ENCODE measurements around the gene SLC2A4. TPM values are rescaled to one million over a fixed set of nuclear protein-coding genes. Genes with fewer than 3 reads are reported as not detected.

SLC2A4 gene
- polyA plus RNA-seq, 3 donors, result 1.8 to 2.7 (median 2.5) TPM

DNA sequence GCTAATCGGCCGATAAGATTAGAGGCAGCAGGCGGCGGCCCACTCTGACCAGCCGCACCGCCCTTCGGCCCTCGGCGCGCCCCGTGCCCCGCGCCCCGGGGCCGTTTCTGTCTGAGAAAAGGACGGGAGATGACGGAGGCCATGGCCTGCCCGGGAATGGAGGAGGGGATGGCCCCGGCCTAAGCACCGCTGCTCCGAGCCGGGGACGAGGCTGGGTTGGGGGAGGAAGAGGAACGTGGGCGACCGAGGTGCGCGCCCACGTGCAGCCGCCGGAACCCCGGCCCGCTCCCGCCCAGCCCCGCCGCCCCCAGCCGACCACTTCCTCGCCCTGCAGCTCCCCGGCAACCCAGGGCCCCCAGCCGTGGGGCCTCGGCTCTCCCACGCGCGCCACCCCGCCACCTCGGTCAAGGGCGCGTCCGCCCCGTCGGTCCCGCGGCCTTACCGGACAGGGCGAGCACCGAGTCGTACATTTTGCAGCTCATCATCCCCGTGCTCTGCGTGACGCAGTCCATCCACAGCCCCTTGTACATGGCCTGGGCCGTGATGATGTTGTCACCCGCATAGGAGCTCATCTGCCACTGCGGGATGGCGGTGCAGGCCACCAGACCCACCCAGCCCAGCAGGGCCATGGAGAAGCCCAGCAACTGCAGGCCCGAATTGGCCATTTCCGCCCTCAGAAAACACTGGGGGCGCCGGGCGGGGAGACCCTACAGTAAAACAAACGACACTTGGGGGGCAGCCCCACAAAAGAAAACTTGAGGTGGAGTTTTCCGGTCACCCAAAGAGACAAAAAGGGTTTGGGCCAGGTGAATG lies 19.9 kb upstream of the SLC2A4 start:
- no peak for DNase-seq (ENCODE audit: extremely low read depth in 1 of 11, low read depth in 9 of 11, low spot score in 4 of 11)

DNA sequence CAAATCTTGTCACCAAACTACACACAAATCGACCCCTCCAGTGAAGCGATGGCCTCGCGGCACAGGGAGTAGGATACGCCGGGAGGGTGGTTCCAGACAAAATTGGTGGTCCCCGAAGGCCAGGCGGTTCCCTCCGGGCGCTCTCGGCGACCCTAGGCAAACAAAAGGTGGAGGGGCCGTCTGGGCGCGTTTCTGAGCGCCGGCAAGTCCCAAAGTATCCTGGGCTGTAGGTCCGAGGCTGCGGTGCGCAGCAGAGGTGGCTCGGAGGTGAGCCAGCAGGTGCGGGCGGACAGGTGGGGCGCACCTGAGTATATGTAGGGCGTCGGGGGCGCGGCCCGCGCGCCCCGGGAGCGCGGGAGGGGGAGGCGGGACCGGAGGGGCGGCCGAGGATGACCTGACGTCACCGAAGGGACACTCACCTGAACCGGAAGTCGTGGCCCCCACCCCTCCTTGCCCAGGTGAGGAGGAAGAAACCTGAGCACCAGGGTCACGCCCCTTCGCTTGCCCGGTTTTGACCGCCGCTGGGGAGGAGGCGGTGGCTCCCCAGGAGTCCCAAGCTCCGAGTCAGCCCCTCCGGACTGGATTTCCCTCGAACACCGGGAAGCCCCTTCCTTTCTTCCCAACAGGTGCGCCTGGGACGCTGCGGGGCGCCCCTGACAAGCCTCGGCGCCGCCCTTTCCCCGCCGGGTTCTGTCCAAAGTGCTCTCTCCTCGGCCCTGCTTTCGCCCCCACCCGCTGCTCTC lies 19.2 kb upstream of the SLC2A4 start, which contains the start of gene CLDN7:
Gene CLDN7, minus strand, starts transcription at position 287 of the 743 bp plus-strand sequence. CDS start 435 bp downstream, outside the sequence.
- peak in 3 of 11 donors; percentile 61 to 74 (median 66) for DNase-seq (ENCODE audit: extremely low read depth in 1 of 11, low read depth in 9 of 11, low spot score in 4 of 11)

DNA sequence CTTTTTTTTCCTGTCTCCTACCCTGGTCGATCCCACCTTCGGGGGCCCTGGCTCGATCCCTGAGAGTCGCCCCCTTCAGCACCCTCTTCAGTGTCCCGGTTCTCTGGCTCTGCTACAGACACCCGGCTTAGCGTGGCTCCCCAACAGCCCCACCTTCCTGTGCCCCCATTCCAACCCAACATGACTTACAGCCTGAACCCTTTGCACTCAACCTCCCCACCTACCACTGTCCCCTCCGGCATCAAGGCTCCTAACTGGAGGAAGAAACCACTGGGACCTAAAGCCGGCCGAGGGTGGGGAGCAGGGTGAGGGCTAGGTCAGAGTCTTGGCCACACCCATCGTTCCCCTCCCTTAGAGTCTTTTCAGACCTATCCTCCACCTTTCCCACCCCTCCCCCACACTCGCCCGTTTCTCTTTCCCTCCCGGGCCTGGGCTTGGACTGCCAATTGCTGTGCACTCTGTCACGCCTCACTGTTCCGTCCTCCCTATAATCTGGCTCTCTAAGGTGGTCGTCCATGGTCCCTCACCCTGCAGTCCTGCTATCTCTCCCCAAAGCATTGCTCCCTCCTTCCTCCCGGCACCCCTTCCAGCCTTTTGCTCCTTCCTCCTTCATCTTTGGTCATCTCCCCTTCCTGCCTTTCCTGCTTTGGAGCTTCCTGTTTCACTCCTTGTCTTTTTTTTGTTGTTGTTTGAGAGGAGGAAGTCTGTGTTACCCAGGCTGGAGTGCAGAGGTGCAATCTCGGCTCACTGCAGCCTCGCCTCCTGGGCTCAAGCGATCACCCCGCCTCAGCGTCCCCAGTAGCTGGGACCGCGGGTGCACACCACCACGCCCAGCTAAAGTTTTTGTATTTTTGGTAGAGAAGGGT lies 18.4 kb upstream of the SLC2A4 start:
- DNase-seq (ENCODE audit: extremely low read depth in 1 of 11, low read depth in 9 of 11, low spot score in 4 of 11), result peak in 1 of 11 donors; percentile 62

DNA sequence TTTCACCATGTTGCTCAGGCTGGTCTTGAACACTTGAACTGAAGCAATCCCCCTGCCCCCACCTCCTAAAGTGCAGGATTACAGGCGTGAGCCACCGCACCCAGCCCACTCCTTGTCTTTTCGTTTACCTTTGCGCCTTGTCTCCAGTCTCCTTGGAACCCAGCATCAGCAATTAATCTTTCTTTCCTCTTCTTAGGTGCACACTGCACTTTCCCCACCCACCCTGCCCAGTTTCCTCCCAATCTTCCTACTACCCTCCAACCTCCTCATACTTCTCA lies 17.8 kb upstream of the SLC2A4 start:
- DNase-seq (ENCODE audit: extremely low read depth in 1 of 11, low read depth in 9 of 11, low spot score in 4 of 11), result no peak

DNA sequence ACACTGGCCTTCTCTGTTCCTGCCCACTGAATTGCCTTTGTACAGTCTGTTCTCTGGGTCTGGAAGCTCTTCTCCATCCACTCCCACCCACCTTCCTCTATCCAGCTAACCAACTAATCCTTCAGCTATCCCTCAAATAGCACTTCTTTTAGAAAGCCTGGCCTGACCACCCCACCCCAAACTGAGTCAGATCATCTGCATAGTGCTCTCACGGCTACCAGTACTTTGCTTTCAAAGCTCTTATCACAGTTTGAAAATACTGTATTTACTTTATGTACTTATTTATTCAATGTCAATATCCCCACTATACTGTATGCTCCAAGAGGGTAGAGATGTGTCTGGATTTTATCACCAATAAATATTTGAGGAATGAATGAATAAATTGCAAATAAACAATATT lies 14.7 kb upstream of the SLC2A4 start:
- no peak for DNase-seq (ENCODE audit: extremely low read depth in 1 of 11, low read depth in 9 of 11, low spot score in 4 of 11)

DNA sequence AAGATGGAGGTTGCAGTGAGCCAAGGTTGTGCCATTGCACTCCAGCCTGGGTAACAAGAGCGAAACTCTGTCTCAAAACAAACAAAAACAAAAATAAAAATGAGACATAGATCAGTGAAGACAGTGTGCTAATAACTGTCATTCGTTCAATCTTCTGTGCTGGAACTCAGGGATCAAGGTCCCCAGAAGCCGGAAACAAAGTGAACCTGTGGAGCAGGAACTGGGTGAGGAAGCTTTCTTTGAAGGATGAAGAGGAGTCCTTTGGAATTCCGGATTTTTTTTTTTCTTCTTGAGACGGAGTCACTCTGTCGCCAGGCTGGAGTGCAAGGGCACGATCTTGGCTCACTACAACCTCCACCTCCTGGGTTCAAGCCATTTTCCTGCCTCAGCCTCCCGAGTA lies 2.1 kb upstream of the SLC2A4 start:
- DNase-seq (ENCODE audit: extremely low read depth in 1 of 11, low read depth in 9 of 11, low spot score in 4 of 11), result no peak

DNA sequence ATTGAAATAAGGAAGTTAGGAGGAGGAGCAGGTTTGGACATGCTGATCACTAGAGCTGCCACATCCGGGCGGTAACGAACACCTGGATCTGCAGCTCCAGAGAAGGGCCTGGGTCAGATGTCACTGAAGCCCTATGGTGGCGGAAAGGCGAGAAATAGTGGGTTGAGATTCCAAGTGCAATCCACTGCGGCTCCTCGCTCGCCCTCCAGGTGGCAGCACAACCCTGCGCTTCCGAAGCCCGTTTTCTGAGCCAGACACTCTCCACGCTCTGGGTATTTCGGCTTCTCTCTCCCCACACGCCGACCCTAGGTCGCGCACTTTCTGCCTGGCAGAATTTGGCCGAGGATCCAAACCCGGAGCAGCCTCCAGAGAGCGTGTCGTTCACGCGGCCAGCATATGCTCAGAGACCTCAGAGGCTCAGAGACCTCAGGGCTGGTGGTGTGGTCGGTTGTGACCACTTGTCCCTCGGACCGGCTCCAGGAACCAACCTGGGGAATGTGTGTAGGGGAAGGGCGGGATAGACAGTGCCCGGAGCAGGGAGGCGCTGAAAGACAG lies 922 bp upstream of the SLC2A4 start:
- peak in 7 of 11 donors; percentile 67 to 80 (median 75) for DNase-seq (ENCODE audit: extremely low read depth in 1 of 11, low read depth in 9 of 11, low spot score in 4 of 11)

DNA sequence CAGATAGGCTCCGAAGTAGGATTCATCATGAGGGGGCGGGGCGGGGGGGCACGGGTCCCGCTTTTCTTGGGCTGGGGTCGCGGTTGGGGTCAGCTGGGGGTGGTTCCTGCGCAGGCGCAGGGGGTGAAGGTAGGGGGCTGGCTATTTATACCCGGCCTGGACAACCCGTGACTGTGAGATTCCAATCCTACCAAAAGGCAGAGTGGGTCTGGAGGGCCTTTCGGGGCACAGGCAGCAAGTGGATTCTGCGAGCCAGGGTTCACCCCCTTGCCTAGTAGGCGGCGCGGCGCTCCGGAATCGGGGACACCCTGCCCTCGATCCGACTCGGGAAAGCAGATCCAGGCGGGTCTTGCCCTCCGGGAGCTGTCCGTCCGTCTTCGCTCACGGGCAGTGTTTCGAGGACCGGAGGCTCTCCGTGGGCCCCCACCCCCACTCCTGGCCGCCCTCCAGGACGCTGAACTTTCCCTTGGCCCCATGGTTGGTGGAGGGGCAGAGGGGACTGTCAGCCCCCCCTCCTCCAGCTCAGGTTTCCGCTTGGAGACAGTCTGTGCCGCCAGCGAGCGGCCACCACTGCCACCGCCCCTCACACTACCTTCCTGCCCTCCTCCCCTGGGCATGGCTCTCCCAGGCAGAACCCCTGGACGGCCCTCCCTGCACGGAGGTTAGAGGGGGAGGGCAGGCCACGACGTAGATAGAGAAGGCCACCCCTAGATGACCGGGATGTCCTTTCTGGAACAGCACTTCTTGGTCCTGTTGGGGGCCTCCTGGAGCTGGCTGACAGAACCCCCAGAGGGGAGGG lies 634 bp downstream of the SLC2A4 start:
- DNase-seq (ENCODE audit: extremely low read depth in 1 of 11, low read depth in 9 of 11, low spot score in 4 of 11), result peak in 1 of 11 donors; percentile 34

DNA sequence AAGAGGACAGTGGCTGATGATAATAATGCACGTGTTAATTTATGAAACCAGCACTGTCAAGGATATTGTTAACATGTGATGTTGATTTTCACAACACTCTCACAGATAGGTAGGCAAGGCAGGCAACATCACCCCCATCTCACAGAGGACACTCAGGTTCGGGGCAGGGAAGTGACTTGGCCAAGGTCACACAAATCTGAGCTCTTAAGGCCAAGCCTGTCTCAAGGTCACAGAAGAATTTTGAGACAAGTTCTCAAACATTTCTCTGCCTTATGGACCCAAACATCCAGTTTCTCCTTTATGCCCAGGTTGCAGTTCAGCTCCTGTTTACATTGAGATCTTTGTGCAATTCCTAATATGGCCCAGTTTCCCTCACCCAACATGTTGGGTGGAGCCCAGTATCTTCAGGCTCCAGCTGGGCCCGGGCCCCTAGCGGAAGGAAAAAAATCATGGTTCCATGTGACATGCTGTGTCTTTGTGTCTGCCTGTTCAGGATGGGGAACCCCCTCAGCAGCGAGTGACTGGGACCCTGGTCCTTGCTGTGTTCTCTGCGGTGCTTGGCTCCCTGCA lies 1.3 kb downstream of the SLC2A4 start:
- no peak for DNase-seq (ENCODE audit: extremely low read depth in 1 of 11, low read depth in 9 of 11, low spot score in 4 of 11)

DNA sequence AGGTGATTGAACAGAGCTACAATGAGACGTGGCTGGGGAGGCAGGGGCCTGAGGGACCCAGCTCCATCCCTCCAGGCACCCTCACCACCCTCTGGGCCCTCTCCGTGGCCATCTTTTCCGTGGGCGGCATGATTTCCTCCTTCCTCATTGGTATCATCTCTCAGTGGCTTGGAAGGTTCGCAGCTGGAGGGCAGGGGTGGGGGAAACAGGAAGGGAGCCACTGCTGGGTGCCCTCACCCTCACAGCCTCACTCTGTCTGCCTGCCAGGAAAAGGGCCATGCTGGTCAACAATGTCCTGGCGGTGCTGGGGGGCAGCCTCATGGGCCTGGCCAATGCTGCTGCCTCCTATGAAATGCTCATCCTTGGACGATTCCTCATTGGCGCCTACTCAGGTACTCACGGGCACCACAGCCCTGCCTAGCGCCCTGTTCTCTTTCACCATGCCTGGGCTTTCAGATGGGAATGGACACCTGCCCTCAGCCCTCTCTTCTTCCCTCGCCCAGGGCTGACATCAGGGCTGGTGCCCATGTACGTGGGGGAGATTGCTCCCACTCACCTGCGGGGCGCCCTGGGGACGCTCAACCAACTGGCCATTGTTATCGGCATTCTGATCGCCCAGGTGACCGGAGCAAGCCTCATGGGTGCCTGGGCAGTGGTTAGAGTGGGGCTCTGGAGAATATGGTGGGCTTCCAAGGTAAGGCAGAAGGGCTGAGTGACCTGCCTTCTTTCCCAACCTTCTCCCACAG lies 2.1 kb downstream of the SLC2A4 start:
- no peak for DNase-seq (ENCODE audit: extremely low read depth in 1 of 11, low read depth in 9 of 11, low spot score in 4 of 11)

DNA sequence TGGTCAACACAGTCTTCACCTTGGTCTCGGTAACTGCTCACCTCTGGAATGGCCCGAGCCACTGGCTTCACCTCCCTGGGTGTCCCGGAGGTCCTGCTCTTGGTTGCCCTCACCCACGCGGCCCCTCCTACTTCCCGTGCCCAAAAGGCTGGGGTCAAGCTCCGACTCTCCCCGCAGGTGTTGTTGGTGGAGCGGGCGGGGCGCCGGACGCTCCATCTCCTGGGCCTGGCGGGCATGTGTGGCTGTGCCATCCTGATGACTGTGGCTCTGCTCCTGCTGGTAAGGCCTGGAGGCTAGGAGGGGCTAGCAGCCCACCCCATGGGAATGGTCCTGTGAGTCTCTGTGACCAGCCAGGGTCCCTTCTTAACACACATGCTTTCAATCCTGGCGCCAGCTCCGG lies 3.4 kb downstream of the SLC2A4 start:
- DNase-seq (ENCODE audit: extremely low read depth in 1 of 11, low read depth in 9 of 11, low spot score in 4 of 11), result no peak

DNA sequence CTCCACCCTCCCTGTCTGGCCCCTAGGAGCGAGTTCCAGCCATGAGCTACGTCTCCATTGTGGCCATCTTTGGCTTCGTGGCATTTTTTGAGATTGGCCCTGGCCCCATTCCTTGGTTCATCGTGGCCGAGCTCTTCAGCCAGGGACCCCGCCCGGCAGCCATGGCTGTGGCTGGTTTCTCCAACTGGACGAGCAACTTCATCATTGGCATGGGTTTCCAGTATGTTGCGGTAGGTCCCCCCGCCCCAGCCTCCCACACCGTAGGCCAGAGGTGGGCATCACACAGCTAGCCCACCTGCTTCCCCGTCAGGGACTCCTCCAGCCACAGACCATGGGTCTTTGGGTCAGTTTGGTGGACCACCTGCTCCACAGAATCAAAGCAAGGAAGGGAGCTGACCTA lies 4.2 kb downstream of the SLC2A4 start:
- DNase-seq (ENCODE audit: extremely low read depth in 1 of 11, low read depth in 9 of 11, low spot score in 4 of 11), result no peak

DNA sequence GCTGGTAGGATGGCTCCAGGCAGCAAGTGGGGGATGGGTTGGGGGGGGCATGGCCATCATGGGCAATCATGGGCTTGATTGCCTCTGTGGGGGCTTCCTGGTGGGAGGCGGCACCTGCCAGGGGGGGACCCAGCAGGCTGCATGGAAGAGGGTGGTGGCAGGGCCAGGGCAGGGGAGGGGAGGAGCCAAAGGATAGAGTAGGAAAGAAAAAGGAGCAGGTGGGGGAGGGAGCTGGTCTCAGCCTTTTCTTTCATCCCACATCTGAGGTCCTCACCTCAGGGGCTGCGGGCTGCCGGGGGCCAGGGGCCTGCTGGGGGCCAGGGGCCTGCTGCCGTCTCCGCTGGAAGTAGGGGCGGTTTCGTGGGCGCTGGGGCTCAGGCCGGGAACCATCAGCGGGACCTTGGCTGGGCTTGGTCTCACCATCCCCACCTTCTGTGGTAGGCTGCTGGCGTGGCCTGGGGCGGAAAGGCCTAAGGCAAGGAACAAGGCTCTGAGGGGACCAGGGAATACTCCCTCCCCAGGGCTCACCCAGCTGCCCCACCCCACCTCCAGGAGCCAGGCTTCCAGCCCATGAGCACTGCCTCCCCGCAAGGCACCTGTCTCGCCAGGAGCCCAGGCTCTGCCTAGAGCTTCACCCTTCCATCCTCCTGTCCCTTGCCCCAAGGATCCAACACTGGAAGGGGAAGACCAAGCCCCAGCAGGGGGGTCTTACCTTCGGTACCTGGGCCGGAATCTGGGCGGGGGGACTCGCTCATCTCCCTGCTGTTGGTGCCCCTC lies 7.9 kb downstream of the SLC2A4 start:
- no peak for DNase-seq (ENCODE audit: extremely low read depth in 1 of 11, low read depth in 9 of 11, low spot score in 4 of 11)

DNA sequence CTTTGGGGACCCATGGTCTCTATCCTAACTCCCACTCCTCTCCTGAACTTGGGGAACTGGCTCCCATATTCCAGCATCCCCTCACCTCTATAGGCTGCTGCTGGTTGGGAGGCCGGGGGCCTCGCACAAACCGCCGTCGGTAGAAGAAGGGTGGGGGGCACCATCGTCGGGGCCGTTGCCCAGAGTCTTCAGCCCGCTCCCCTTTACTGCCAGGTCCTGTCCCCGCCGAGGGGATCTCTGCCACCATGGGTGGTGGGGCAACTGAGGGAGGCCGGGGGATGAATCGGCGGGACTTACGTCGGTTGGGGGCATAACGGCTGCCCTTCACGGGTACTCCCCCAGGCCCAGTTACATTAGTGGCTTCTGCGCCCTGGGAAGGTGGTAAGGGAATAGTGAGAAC lies 8.6 kb downstream of the SLC2A4 start:
- no peak for DNase-seq (ENCODE audit: extremely low read depth in 1 of 11, low read depth in 9 of 11, low spot score in 4 of 11)

DNA sequence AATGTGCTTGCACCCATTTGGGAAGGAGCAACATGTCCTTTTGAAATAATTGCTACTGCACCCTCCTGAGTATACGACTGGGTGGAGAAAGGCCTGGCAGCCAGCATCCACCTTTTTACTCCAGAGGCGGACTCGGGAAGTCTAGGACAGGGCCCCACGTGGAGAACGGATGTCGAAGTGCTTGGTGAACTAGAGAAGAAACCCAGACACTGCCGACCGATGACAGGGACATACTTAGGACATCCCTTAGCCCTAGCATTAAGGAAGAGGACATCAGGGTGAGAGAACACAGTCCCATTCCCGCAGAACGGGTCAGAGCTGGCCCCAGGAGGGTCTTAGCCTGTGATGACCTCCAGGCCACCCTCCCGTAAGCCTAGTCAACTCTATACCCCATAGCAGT lies 9.2 kb downstream of the SLC2A4 start:
- no peak for DNase-seq (ENCODE audit: extremely low read depth in 1 of 11, low read depth in 9 of 11, low spot score in 4 of 11)

DNA sequence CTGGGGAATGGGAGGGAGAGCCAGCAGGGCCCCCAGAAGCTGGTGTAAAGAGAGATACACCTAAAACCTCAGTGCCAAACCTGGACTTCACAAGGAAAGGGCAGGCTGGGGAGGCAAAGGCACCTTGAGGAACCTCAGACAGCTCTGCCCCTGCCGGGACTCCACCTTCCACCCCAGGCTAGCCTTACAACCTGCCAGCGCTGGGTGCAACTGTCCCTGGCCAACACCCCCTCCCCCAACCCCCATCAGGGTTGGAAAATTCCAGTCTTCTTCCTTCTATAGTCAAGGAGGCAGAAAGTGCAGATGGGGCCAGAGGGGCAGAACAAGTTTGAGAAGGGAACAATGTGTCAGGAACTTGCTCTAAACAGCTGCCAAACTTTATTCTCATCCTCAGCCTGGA lies 10.7 kb downstream of the SLC2A4 start:
- DNase-seq (ENCODE audit: extremely low read depth in 1 of 11, low read depth in 9 of 11, low spot score in 4 of 11), result no peak

DNA sequence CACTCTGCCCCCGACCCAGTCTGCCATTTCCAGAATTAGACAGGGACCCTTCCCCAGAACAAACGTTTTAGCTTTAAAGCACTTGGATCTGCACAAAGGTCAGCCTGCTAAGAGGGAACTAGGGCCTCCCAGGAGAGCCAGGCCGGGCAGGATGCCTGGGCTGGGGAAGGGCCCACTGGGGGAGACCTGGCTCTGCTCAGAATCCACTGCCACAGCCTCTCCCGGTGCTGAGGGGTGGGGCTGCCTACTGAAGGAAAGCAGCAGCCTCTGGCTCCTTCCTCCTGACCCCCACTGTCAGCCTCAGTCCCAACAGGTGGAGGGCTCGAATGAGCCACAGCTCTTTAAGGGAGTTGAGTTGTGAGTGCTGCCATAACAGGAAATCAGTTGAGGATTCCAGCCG lies 11.2 kb downstream of the SLC2A4 start:
- DNase-seq (ENCODE audit: extremely low read depth in 1 of 11, low read depth in 9 of 11, low spot score in 4 of 11), result no peak

Data from renal cortex interstitium (tissue), 11 donors.